HG03280 (cell line): ENCODE measurements around the gene TCF25.

Experiments used
- ATAC-seq: cut with Tn5 transposase; IDR thresholded peaks from one replicate; pipeline ENCODE4 v1.9.1; 2021; ENCODE audit warnings: mild to moderate bottlenecking, moderate library complexity; ENCODE audit not compliant: unreplicated experiment

TCF25 gene

GRCh38 chr16:89843409-89844350 is 29.7 kb upstream of the TCF25 start:
- no peak for ATAC-seq

GRCh38 chr16:89844739-89845339 is 28.6 kb upstream of the TCF25 start:
- no peak for ATAC-seq

GRCh38 chr16:89845417-89845816 is 28.0 kb upstream of the TCF25 start:
- ATAC-seq: no peak

GRCh38 chr16:89847051-89847939 is 26.1 kb upstream of the TCF25 start:
- ATAC-seq: no peak

GRCh38 chr16:89847940-89848297 is 25.5 kb upstream of the TCF25 start:
- ATAC-seq: no peak

GRCh38 chr16:89848974-89849373 is 24.4 kb upstream of the TCF25 start:
- no peak for ATAC-seq

- no peak for ATAC-seq
Measured at GRCh38 chr16:89853306-89853993, 19.9 kb upstream of the TCF25 start.

GRCh38 chr16:89855301-89855945 is 18.0 kb upstream of the TCF25 start:
- ATAC-seq: no peak

- no peak for ATAC-seq
Measured at GRCh38 chr16:89855986-89856385, 17.4 kb upstream of the TCF25 start.

GRCh38 chr16:89858973-89859614 is 14.3 kb upstream of the TCF25 start:
- no peak for ATAC-seq

- no peak for ATAC-seq
Measured at GRCh38 chr16:89859615-89860007, 13.8 kb upstream of the TCF25 start.

GRCh38 chr16:89860747-89861304 is 12.6 kb upstream of the TCF25 start:
- ATAC-seq: no peak

GRCh38 chr16:89861648-89862047 is 11.7 kb upstream of the TCF25 start:
- no peak for ATAC-seq

- ATAC-seq: no peak
Measured at GRCh38 chr16:89862732-89863131, 10.7 kb upstream of the TCF25 start.

- ATAC-seq: peak; percentile 60
Measured at GRCh38 chr16:89863741-89864526, 9.5 kb upstream of the TCF25 start.

GRCh38 chr16:89864527-89864820 is 8.9 kb upstream of the TCF25 start:
- ATAC-seq: peak; percentile 17

GRCh38 chr16:89867918-89868317 is 5.5 kb upstream of the TCF25 start:
- ATAC-seq: no peak

- ATAC-seq: no peak
Measured at GRCh38 chr16:89869911-89870310, 3.5 kb upstream of the TCF25 start.

GRCh38 chr16:89870440-89870839 is 3.0 kb upstream of the TCF25 start:
- no peak for ATAC-seq
